Panc1 (cell line): ENCODE data around the gene PKMYT1.

Experiments
- POLR2AphosphoS5 ChIP-seq: IDR thresholded peaks from 2 replicates; pipeline ENCODE4 v1.6.1; 2012; ENCODE audit warnings: mild to moderate bottlenecking, low read depth, low read length, moderate library complexity
- TF ChIP-seq, protein P1 (sequence below): fragments of 450-650 bp; IDR thresholded peaks from 2 replicates; pipeline ENCODE4 v1.5.1; 2017; ENCODE audit warnings: mild to moderate bottlenecking
- TF ChIP-seq, protein P2 (sequence below), 2 experiments: IDR thresholded peaks; 2 replicates each; pipeline ENCODE4 v1.6.1; 2011 to 2012; ENCODE audit warnings: low read depth in 2 of 2, control low read depth in 1 of 2, low read length in 1 of 2, mild to moderate bottlenecking in 1 of 2, moderate library complexity in 1 of 2; ENCODE audit not compliant: insufficient read depth in 1 of 2

DNA sequence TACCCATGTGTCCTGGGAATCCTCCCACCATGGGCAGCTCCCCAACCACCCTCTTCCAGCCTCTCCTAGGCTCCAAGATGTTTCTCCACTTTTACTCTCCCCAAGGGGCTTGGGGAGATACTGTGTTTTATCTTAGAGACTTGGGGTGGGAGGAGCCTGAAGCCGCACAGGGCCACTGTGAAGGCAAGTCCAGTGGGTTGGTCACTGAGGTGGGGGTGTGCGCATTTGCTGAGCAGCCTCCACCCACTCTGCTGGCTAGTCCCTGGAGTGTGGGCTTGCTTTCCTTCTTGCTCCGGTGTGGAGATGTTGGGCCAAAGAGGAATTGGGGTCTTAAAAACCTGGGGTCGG, 28.4 kb upstream of the PKMYT1 start:
- TF ChIP-seq, protein P1, sequence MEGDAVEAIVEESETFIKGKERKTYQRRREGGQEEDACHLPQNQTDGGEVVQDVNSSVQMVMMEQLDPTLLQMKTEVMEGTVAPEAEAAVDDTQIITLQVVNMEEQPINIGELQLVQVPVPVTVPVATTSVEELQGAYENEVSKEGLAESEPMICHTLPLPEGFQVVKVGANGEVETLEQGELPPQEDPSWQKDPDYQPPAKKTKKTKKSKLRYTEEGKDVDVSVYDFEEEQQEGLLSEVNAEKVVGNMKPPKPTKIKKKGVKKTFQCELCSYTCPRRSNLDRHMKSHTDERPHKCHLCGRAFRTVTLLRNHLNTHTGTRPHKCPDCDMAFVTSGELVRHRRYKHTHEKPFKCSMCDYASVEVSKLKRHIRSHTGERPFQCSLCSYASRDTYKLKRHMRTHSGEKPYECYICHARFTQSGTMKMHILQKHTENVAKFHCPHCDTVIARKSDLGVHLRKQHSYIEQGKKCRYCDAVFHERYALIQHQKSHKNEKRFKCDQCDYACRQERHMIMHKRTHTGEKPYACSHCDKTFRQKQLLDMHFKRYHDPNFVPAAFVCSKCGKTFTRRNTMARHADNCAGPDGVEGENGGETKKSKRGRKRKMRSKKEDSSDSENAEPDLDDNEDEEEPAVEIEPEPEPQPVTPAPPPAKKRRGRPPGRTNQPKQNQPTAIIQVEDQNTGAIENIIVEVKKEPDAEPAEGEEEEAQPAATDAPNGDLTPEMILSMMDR: no peak
- TF ChIP-seq POLR2AphosphoS5: no peak
- TF ChIP-seq, protein P2, sequence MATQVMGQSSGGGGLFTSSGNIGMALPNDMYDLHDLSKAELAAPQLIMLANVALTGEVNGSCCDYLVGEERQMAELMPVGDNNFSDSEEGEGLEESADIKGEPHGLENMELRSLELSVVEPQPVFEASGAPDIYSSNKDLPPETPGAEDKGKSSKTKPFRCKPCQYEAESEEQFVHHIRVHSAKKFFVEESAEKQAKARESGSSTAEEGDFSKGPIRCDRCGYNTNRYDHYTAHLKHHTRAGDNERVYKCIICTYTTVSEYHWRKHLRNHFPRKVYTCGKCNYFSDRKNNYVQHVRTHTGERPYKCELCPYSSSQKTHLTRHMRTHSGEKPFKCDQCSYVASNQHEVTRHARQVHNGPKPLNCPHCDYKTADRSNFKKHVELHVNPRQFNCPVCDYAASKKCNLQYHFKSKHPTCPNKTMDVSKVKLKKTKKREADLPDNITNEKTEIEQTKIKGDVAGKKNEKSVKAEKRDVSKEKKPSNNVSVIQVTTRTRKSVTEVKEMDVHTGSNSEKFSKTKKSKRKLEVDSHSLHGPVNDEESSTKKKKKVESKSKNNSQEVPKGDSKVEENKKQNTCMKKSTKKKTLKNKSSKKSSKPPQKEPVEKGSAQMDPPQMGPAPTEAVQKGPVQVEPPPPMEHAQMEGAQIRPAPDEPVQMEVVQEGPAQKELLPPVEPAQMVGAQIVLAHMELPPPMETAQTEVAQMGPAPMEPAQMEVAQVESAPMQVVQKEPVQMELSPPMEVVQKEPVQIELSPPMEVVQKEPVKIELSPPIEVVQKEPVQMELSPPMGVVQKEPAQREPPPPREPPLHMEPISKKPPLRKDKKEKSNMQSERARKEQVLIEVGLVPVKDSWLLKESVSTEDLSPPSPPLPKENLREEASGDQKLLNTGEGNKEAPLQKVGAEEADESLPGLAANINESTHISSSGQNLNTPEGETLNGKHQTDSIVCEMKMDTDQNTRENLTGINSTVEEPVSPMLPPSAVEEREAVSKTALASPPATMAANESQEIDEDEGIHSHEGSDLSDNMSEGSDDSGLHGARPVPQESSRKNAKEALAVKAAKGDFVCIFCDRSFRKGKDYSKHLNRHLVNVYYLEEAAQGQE (IDR thresholded peaks at IDR 0.05; ENCODE audit: insufficient read depth in 1 of 2, low read depth in 2 of 2, low read length in 1 of 2): no peak
